OCI-LY1 (cell line): ENCODE measurements around the gene RAB7B.

Experiments
- H2AFZ ChIP-seq: fragments of 200-600 bp; sonication (generic), shearing (Covaris generic); 2 replicates; pipeline ENCODE4 v1.6.0; 2014; ENCODE audit warnings: antibody characterized with exemption, mild to moderate bottlenecking, low read length
- H3F3A ChIP-seq: fragments of 200-600 bp; sonication (generic), shearing (Covaris generic); 2 replicates; pipeline ENCODE4 v1.6.0; 2014; ENCODE audit warnings: mild to moderate bottlenecking, antibody characterized with exemption, low read length, moderate library complexity; ENCODE audit not compliant: insufficient read depth
- H3K27ac ChIP-seq: fragments of 200-600 bp; sonication (generic); 2 replicates; pipeline ENCODE4 v1.5.1; 2014; ENCODE audit warnings: low read length, mixed run types, mild to moderate bottlenecking, low read depth; ENCODE audit not compliant: poor library complexity, severe bottlenecking
- H3K27me3 ChIP-seq: fragments of 200-600 bp; sonication (generic); 2 replicates; pipeline ENCODE4 v1.6.0; 2014; ENCODE audit warnings: antibody characterized with exemption, mild to moderate bottlenecking, low read length, moderate library complexity; ENCODE audit not compliant: insufficient read depth
- H3K36me3 ChIP-seq: fragments of 200-600 bp; sonication (generic); 2 replicates; pipeline ENCODE4 v1.6.1; 2014; ENCODE audit warnings: mild to moderate bottlenecking, antibody characterized with exemption, low read length, moderate library complexity, mixed read lengths; ENCODE audit not compliant: insufficient read depth
- H3K4me1 ChIP-seq: fragments of 200-600 bp; sonication (generic); 2 replicates; pipeline ENCODE4 v1.5.1; 2014; ENCODE audit warnings: mild to moderate bottlenecking, low read length, moderate library complexity; ENCODE audit not compliant: insufficient read depth, severe bottlenecking
- H3K4me2 ChIP-seq: fragments of 200-600 bp; sonication (generic), shearing (Covaris generic); 2 replicates; pipeline ENCODE4 v1.6.1; 2014; ENCODE audit warnings: low read length
- H3K4me3 ChIP-seq: fragments of 200-600 bp; sonication (generic); 2 replicates; pipeline ENCODE4 v1.5.1; 2014; ENCODE audit warnings: low read length, low read depth, mild to moderate bottlenecking, mixed read lengths; ENCODE audit not compliant: poor library complexity, severe bottlenecking
- H3K79me2 ChIP-seq: fragments of 200-600 bp; shearing (Covaris generic); 2 replicates; pipeline ENCODE4 v1.6.1; 2016; ENCODE audit warnings: mixed run types, low read length, mixed read lengths; ENCODE audit not compliant: insufficient read depth
- H3K9ac ChIP-seq: fragments of 200-600 bp; sonication (generic), shearing (Covaris generic); 2 replicates; pipeline ENCODE4 v1.6.1; 2014; ENCODE audit warnings: mild to moderate bottlenecking, low read length, mixed read lengths
- H3K9me2 ChIP-seq: fragments of 200-600 bp; sonication (generic), shearing (Covaris generic); 2 replicates; pipeline ENCODE4 v1.6.1; 2014; ENCODE audit warnings: low read depth, mild to moderate bottlenecking, low read length, mixed read lengths
- H3K9me3 ChIP-seq: fragments of 200-600 bp; shearing (Covaris generic); 2 replicates; pipeline ENCODE4 v1.6.1; 2014; ENCODE audit warnings: low read length, mixed read lengths
- H4K20me1 ChIP-seq: fragments of 200-600 bp; sonication (generic), shearing (Covaris generic); 2 replicates; pipeline ENCODE4 v1.6.0; 2016; ENCODE audit warnings: mild to moderate bottlenecking, low read length; ENCODE audit not compliant: insufficient read depth
- EZH2 ChIP-seq: fragments of 200-600 bp; sonication (generic), shearing (Covaris generic); IDR thresholded peaks from 2 replicates; pipeline ENCODE4 v1.8.0; 2017; ENCODE audit warnings: borderline replicate concordance, mixed run types, mild to moderate bottlenecking, antibody characterized with exemption, low read length, moderate library complexity, mixed read lengths
- TF ChIP-seq, protein P1 (sequence below): fragments of 200-600 bp; sonication (generic), shearing (Covaris generic); IDR thresholded peaks from 2 replicates; pipeline ENCODE4 v1.5.1; 2017; ENCODE audit warnings: mild to moderate bottlenecking, antibody characterized with exemption, low read length, moderate library complexity, mixed read lengths

The RAB7B gene

DNA sequence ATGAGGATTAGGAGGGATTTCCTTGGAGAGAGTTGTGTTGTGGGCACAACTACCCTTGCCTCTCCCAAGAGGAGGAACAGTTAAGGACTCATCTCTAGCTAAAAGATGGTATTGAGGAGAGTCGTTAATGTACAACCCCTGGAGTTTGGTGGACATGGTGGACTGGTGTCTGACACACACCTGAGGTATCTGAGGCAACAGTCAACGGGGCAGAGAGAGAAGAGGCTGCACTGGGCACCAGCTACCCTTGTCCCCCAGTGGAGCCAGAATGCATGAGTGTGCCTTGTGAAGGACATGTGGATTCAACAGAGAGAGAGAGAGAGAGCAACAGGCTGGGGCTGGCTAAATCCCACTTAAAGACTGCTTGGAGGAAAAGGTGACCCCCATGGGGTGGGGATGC, 13.0 kb downstream of the RAB7B start:
- no peak overlapping the region for H3K4me2 ChIP-seq
- H3K79me2 ChIP-seq = no peaks in the 10 kb centered on the region
- H3K9me2 ChIP-seq = no peaks in the 10 kb centered on the region
- H3K27ac ChIP-seq = no peak overlapping the region
- no peak overlapping the region for H3K4me3 ChIP-seq
- no peaks in the 10 kb centered on the region for H3K9me3 ChIP-seq
- no peaks in the 10 kb centered on the region for H4K20me1 ChIP-seq
- no peaks in the 10 kb centered on the region for H3K4me1 ChIP-seq
- H3K9ac ChIP-seq = no peak overlapping the region
- no peak overlapping the region for H2AFZ ChIP-seq
- H3K27me3 ChIP-seq = no peaks in the 10 kb centered on the region
- no peaks in the 10 kb centered on the region for H3F3A ChIP-seq
- no peaks in the 10 kb centered on the region for H3K36me3 ChIP-seq
- no peak for TF ChIP-seq EZH2
- TF ChIP-seq, protein P1, sequence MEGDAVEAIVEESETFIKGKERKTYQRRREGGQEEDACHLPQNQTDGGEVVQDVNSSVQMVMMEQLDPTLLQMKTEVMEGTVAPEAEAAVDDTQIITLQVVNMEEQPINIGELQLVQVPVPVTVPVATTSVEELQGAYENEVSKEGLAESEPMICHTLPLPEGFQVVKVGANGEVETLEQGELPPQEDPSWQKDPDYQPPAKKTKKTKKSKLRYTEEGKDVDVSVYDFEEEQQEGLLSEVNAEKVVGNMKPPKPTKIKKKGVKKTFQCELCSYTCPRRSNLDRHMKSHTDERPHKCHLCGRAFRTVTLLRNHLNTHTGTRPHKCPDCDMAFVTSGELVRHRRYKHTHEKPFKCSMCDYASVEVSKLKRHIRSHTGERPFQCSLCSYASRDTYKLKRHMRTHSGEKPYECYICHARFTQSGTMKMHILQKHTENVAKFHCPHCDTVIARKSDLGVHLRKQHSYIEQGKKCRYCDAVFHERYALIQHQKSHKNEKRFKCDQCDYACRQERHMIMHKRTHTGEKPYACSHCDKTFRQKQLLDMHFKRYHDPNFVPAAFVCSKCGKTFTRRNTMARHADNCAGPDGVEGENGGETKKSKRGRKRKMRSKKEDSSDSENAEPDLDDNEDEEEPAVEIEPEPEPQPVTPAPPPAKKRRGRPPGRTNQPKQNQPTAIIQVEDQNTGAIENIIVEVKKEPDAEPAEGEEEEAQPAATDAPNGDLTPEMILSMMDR = no peak

DNA sequence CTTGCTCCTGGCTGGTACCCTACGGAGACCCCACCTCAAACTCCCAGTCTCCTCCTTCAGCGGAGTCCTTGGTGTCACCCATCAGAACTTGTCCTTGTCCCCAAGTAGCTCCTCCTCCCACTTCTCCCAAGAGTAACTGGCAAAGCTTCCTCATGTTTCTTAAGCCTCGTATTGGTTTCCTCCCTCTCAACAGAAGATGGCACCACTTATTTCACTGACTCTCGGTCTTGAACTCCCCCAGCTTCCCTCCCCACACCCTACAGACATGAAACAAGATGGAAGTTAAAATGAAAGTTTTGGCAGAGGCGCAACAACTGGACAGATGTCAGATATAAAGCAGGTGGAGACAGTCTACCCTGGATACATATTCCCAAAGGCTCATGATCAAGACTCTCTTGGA, 13.4 kb downstream of the RAB7B start:
- H3K4me1 ChIP-seq = no peaks in the 10 kb centered on the region
- H3K27ac ChIP-seq = no peak overlapping the region
- no peaks in the 10 kb centered on the region for H3K9me3 ChIP-seq
- H4K20me1 ChIP-seq = no peaks in the 10 kb centered on the region
- no peaks in the 10 kb centered on the region for H3K36me3 ChIP-seq
- no peaks in the 10 kb centered on the region for H3F3A ChIP-seq
- H3K4me2 ChIP-seq = no peak overlapping the region
- TF ChIP-seq, protein P1 = no peak
- no peak for TF ChIP-seq EZH2
- H2AFZ ChIP-seq = no peak overlapping the region
- H3K9me2 ChIP-seq = no peaks in the 10 kb centered on the region
- H3K27me3 ChIP-seq = no peaks in the 10 kb centered on the region
- H3K79me2 ChIP-seq = no peaks in the 10 kb centered on the region
- no peak overlapping the region for H3K4me3 ChIP-seq
- no peak overlapping the region for H3K9ac ChIP-seq

DNA sequence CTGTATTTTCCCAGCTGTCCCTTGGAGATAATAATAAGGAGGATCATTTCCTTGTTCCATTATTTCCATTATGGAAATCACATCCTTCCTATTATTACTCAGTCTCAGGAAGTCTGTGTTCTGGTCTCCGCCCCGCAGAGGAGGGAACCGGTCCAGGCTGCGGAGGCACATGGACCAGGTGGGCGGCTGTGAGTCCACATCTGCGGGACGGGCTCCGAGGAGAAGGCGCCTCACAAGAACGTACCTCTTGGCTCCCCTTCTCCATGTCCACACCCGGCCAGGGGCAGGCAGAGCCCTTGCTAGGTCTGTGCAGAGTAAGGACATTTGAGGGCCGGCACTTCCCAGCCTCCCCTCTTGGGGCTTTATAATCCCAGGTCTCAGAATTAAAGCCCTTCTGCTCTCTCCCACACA, 14.6 kb downstream of the RAB7B start:
- H4K20me1 ChIP-seq = no peaks in the 10 kb centered on the region
- no peak overlapping the region for H3K9ac ChIP-seq
- no peak overlapping the region for H3K27ac ChIP-seq
- no peaks in the 10 kb centered on the region for H3F3A ChIP-seq
- H3K4me1 ChIP-seq = no peaks in the 10 kb centered on the region
- no peaks in the 10 kb centered on the region for H3K36me3 ChIP-seq
- no peaks in the 10 kb centered on the region for H3K27me3 ChIP-seq
- H3K4me2 ChIP-seq = no peak overlapping the region
- H3K9me2 ChIP-seq = no peaks in the 10 kb centered on the region
- H2AFZ ChIP-seq = no peak overlapping the region
- H3K79me2 ChIP-seq = no peaks in the 10 kb centered on the region
- no peaks in the 10 kb centered on the region for H3K9me3 ChIP-seq
- no peak overlapping the region for H3K4me3 ChIP-seq
- TF ChIP-seq, protein P1 = no peak
- no peak for TF ChIP-seq EZH2
